ENCODE data around the gene RGS18. TPM values are rescaled to one million over a fixed set of nuclear protein-coding genes. Genes with fewer than 3 reads are reported as not detected.
A peak's percentile ranks its signal among the peaks of the same experiment; 100 is the strongest.
"Not testable (repeated sequence)": the region's sequence is repeated elsewhere in the genome, so short reads cannot be mapped to it uniquely, and the experiment has no call there.

The RGS18 gene
- total RNA-seq, 1 donor from 2014 or later: under 0.01 TPM

GRCh38 chr1:192165002-192165401 lies 6.7 kb downstream of the RGS18 start:
- DNase-seq (ENCODE audit: low read depth, low spot score): not testable (repeated sequence)

DNA sequence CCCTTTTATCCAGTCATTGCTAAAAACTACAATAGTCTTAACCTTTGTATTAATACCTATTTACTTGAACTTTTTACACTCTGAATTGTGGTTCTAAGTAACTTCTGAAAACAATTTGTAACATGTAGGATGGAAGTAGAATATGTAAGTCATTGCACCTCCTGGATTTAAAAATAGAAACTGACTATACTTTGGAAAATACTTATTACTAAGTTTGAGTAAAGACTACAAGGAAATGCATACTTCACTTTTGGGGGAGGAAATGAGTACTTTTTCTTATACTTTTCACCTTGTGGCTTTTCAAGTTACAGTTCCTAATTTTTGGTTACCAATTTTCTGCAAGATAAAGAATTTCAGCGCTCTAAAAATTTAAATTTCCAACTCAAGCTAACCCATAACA lies 8.7 kb downstream of the RGS18 start:
- no peak for DNase-seq (ENCODE audit: low read depth, low spot score)

GRCh38 chr1:192167911-192168700 lies 9.8 kb downstream of the RGS18 start:
- peak; percentile 44 for DNase-seq (ENCODE audit: low read depth, low spot score)

DNA sequence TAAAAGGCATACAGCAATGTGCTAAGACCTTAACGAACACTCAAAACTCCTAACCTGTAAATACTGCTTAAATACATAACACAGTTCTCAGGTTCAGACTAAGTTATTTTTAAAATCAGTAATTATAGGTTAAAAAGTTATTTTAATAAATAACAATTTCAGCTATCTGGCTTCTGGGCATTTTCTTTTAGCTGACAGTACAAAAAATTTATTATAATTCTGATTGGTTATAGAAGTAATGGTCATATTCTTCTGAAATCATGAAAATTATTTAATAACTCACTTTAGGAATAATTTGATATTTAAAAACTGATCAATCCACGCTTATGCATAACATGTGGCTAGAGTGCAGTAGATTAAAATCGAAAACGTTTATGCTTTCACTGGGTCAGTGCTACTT lies 10.7 kb downstream of the RGS18 start:
- DNase-seq (ENCODE audit: low read depth, low spot score): no peak

DNA sequence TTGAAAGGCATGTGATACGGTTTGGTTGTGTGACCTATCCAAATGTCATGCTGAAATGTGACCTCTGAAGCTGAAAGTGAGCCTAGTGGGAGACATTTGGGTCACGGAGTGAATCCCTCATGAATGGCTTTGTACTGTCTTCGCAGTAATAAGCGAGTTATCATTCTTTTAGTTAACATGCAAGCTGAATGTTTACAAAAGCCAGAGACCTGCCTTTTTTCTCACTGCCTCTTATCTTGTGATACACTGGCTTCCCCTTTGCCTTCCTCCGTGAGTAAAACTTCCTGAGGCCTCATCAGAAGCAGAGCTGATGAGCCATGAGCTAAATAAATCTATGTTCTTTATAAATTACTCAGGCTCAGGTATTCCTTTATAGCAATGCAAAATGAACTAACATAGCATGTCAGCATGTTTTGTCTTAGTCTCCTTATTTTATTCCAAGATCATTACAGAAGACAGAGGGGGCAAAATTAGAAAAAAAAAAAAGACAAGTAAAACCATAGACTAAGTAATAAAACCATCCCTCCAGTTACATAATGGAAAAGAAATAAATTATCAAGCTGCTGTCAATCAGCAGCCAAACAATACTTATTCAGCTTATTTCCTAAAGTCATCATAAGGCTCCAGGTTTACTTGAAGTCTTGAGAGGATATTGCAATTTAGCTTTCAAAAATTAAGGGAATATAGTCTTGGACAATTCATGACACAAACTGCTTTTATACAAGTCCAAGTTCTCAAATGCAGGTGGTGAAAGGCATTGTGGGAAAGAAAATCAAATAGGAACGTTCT lies 12.1 kb downstream of the RGS18 start:
- DNase-seq (ENCODE audit: low read depth, low spot score): peak; percentile 81

DNA sequence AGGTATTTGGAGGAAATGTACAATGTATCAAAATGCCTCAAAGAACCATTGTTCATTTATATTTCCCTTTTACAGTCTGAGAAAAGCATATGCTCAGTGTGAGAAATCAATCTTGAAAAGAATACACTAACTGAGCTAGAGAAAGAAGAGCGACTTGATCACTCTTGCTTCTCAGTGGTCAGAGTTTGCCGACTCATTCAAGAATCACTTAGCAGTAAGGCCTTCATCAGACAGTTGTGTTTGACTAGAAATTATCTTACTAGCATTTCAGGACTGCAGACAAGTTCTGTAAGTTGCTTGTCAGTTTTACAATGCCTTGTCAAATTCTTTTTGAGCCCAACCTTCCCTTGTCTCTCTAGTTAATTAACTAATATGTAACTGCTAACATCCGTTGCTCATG lies 12.9 kb downstream of the RGS18 start:
- no peak for DNase-seq (ENCODE audit: low read depth, low spot score)

DNA sequence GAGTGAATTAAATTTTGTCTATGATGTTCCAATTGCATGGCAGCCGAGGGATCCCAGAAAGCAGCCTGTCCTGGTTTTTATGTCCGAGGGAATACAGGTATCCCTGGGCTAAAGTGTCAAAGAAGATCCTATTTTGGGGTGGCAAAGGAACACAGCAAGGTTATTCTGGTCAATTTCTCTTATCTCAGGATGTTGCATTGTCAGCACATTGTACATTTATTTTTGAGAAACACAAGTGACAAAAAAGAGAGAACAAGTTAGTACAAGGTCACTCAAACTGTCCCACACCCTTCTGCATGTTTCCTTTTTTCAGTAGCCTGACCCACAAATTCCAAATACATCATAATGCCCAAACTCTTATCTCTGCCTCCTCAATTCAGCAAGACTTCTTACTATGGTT lies 17.7 kb downstream of the RGS18 start:
- DNase-seq (ENCODE audit: low read depth, low spot score): no peak

DNA sequence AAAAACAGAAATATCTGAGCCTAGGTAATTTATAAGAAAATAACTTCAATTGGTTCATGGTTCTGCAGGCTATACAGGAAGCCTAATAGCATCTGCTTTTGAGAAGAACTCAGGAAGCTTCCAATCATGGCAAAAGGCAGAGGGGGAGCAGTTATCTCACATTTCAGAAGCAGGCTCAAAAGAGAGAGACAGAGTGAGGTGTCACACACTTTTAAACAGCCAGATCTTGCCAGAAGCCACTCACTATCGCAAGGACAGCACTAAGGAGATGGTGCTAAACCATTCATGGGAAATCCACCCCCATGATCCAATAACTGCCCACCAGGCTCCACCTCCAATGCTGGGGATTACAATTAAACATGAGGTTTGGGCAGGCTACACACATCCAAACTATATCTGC lies 25.5 kb downstream of the RGS18 start:
- DNase-seq (ENCODE audit: low read depth, low spot score): no peak

DNA sequence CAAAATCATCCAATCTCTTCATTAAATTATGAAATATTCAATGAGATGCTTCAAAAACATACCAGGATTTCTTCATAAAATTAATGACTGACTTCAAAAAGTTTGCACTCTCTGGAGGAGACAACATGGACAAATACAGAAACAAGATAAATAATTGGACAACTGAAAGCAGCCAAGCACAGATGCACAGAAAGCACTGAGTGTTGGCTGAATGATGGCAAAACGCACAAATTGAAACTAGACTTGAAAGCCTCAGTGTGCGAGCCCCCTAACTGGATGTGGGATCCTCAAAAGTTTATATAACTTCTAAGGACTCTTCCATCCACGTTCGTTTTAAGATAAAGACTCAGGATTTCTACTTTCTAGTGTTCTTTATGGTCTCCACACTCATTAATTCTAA lies 27.9 kb downstream of the RGS18 start:
- DNase-seq (ENCODE audit: low read depth, low spot score): no peak

- no peak for DNase-seq (ENCODE audit: low read depth, low spot score)
Observed at GRCh38 chr1:192190066-192190465, 31.8 kb downstream of the RGS18 start.

GRCh38 chr1:192201303-192201702 lies 43.0 kb downstream of the RGS18 start:
- DNase-seq (ENCODE audit: low read depth, low spot score): no peak

DNA sequence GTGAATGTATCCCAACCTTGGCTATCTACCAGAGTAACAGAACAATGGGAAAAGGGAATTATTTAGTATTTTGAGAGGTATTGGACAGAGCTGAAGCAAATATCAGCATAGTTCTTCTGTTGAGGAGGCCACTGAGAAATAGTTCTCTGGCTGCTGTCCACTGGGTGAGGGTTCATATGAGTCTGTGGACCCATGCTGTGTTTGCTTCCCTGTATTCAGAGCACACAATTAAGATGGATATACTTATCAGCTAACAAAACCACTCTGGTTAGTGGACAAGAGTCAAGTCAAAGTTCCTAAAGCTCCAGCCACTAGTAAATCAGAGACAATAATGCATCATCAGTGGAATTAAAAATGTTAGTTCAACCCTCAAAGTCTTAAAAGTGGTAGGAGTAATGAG lies 66.1 kb downstream of the RGS18 start:
- no peak for DNase-seq (ENCODE audit: low read depth, low spot score)

GRCh38 chr1:192224846-192225245 lies 66.6 kb downstream of the RGS18 start:
- no peak for DNase-seq (ENCODE audit: low read depth, low spot score)

DNA sequence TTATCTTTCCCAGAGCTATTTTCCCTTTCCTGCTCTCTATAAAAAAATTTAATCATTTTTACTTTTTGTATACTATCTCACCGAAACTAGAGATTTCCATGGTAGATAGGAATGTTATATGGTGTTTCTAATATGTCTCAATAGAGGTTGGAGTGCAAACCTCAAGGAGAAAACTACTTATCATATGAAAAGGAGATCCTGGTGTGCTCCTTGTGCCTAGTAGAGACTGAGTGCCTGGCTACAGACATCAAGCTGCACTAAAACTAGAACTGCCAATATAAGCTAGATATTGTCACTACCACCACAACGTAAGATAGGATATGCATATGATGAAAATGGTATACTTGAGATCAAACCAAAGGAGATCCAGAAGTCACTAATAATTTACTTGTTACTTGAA lies 67.0 kb downstream of the RGS18 start:
- no peak for DNase-seq (ENCODE audit: low read depth, low spot score)

- peak; percentile 26 for DNase-seq (ENCODE audit: low read depth, low spot score)
Observed at GRCh38 chr1:192225703-192226102, 67.4 kb downstream of the RGS18 start.

GRCh38 chr1:192227330-192227729 lies 69.1 kb downstream of the RGS18 start:
- DNase-seq (ENCODE audit: low read depth, low spot score): no peak

- DNase-seq (ENCODE audit: low read depth, low spot score): not testable (repeated sequence)
Observed at GRCh38 chr1:192227980-192228379, 69.7 kb downstream of the RGS18 start.

DNA sequence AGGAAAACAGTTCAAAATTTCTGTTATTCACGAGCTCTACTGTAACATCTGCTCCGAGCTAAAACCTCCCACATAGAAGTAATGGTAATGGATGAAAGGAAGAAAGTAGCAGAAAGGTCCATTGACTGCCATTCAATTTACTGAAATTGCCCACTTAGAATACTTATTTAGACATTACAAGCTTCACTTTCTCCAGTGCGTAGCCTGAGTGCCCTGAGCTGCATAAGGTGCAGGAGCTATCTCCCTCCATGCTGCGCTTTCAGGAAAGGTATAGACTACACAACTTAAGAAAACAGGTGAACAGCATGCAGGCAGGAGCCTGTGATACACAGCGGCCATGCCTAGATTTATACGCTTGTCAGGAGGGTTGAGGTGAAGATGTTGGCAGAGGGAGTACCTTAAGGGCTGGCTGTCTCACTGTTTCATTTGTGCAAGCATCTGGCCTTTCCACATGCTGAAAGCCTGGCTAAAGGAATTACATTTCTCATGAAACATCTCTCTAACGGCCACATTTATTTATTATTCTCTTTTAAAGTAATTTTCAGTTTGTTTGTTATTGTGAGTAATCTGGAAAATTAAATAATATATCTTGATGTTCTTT lies 74.7 kb downstream of the RGS18 start:
- no peak for DNase-seq (ENCODE audit: low read depth, low spot score)

DNA sequence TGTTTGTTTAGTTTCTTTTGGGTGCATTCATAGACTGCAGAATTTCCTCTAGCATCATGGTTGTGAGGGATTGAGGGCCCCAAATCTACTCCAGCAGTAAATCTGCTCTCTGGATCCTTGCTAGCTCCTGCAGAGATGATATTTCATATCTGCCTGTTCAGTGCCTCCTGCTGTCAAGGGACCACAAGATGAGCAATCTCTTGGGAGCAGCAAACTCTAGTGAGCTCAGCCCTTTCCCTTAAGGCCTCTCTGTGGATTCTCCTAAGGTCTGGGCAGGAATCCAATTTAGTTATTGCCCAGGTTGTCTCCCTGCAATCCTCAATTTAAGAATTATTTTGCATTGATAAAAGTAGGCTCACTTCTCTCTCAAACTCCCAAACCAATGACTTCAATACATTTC lies 76.9 kb downstream of the RGS18 start:
- no peak for DNase-seq (ENCODE audit: low read depth, low spot score)
